ENCODE data around the gene SLC25A25.
A peak's percentile ranks its signal among the peaks of the same experiment; 100 is the strongest.

Gene SLC25A25

DNA sequence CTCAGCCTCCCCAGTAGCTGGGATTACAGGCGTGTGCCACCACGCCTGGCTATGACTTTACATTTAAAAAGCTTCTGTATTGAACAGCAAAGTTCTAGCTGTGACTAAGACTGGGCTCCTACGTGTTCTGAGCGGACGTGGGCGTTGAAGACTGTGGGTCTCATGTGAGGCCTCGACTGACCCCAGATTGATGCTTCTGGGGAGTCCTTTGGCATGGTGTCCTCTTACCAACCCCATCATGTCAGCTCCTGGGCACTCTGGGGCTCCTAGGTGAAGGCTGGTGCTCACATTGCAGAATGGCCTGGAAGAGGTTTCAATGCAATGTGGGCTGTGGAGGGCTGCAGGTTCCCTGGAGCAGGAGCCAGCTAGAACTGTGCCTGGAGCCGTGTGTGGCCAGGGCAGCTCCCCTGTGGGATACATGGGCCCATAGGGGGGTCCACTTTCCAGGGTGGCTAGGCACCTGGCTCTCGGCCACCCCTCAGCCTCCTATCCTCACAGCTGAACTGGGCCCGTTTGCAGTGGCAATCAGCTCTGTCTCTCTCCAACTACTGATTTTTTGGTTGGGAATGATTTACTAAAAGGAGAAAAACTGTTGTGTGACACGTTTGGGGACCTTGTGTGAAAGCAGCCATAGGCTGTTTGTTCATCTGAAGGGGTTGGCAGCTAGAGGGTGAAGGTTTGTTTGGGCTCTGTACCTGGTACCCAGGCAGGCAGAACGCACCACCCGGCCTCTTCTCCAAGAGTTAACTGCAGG lies 29.7 kb downstream of the SLC25A25 start:
- H3K27ac ChIP-seq: peak overlapping the region; percentile 56
- TF ChIP-seq, protein P1, sequence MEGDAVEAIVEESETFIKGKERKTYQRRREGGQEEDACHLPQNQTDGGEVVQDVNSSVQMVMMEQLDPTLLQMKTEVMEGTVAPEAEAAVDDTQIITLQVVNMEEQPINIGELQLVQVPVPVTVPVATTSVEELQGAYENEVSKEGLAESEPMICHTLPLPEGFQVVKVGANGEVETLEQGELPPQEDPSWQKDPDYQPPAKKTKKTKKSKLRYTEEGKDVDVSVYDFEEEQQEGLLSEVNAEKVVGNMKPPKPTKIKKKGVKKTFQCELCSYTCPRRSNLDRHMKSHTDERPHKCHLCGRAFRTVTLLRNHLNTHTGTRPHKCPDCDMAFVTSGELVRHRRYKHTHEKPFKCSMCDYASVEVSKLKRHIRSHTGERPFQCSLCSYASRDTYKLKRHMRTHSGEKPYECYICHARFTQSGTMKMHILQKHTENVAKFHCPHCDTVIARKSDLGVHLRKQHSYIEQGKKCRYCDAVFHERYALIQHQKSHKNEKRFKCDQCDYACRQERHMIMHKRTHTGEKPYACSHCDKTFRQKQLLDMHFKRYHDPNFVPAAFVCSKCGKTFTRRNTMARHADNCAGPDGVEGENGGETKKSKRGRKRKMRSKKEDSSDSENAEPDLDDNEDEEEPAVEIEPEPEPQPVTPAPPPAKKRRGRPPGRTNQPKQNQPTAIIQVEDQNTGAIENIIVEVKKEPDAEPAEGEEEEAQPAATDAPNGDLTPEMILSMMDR (conservative IDR thresholded peaks at IDR 0.05): no peak

DNA sequence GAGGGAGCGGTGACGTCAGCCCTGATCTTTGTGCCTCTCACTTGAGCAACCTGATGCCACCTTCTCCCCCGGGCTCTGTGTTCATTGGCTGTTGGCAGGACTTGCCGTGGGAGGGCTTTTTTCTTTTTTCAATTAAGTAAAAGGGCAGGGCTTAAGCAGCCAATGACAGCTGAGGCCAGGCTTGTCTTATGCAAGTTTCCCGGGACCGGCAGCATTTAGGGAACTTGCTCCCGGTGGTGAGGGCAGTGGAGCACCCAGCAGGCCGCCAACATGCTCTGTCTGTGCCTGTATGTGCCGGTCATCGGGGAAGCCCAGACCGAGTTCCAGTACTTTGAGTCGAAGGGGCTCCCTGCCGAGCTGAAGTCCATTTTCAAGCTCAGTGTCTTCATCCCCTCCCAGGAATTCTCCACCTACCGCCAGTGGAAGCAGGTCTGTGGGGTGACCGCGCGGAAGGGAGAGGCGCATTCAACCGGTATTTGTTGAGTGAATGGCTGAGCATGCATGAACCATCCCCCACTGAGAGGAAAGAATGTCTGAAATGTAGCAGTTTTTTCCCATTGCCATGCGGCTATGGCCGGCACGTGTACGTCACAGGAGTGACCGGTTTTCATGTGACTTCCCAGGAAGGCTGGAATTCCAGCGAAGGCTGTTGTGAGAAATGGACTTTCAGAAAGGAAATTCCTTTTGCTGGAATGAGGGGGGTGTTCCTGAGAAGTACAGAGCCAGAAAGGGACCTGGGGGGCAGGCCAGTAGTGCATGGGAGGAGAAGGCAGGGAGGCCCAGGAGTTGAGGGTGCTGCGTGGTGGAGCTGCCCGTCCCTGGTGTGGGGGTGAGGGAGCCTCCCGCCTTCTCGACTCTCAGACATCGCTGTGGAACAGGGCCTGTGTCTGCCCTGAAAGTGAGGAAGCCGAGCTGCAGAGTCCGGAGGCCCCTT lies 30.5 kb downstream of the SLC25A25 start:
- H3K27ac ChIP-seq: peak overlapping the region; percentile 56

DNA sequence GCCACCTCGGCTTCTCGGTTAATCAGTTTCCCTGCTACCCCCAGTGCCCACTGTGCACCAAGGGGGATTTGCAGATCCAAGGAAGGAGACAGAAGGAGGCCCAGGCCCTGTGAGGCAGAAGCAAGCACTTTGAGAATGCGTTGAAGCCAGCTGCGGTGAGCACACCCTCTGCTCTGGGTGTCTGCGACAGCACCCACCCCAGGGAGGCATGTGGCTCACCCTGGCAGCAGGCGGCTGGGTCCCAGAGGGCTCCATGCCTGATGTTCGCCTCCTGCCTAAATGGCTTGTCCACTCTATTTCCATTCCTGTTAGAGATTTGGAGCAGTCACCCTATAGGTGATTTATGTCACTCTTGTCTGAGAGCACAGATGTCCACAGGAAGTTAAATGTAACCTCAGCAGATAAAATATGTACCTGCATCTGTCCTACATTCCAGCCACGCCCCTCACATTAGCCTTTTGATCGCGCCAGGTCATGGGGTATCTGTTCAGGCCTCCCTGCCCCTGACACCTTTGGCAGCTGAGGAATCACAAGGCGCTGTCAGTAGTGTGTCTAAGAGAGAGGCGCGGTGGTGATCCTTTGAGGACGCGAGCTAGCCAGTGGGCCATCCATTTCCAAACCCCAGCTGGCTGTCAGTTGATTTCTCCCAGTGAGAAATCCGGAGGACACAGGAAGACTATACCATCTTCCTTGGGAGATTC lies 31.3 kb downstream of the SLC25A25 start:
- TF ChIP-seq, protein P1 (conservative IDR thresholded peaks at IDR 0.05): no peak
- peak overlapping the region; percentile 56 for H3K27ac ChIP-seq

More for the DNA sequence above, 30.5 kb downstream of the SLC25A25 start:
- TF ChIP-seq, protein P1 (conservative IDR thresholded peaks at IDR 0.05): no peak

DNA sequence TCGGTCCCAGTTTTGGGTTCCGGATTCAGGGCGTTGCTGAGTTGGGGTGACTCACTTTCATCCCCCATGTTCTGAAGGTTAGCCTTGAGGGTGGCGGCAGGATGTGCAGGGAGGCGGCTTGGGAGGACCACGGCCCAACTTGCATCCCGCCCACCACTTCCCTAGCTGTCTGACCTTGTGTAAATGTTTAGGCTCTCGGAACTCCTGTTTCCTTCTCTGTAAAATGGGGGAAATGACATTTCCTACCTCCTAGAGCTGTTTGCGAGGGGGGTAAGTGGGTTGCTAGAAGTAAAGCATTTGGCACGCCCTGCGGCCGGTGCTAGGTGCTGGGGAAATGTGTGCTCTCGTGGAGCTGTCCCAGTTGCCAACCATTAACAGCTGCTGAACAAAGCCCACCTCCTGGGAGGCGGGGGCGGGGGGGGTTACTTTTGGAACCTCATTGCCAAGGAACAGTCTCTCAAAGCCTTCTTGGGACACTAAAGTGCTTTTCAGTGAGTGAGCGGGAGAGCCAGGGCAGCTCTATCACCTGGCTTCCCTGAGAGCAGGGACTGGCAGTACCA lies 32.0 kb downstream of the SLC25A25 start:
- peak overlapping the region; percentile 34; the same call in 1 of the 2 replicates for H3K27ac ChIP-seq
- TF ChIP-seq, protein P1 (conservative IDR thresholded peaks at IDR 0.05): no peak

DNA sequence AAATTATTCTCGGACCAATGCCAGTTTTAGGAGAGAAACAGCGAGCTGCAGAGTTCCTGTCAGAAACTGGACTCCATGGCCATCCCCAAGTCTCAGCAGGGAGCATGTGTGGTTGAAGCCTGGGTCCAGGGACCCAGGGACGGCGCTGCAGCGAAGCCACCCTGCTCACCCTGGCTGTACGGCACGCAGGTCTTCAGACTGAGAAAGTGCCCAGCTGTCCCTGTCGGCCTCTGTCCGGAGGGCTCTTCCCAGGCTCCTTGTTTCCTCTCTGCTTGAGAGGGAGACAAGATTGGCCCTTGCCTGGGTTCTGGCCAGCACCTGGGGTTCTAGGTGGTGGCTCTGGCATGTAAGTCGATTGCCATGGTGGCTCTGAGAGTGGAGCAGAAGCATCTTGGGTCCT lies 32.5 kb downstream of the SLC25A25 start:
- TF ChIP-seq, protein P1 (conservative IDR thresholded peaks at IDR 0.05): no peak
- peak overlapping the region; percentile 34; the same call in 1 of the 2 replicates for H3K27ac ChIP-seq

DNA sequence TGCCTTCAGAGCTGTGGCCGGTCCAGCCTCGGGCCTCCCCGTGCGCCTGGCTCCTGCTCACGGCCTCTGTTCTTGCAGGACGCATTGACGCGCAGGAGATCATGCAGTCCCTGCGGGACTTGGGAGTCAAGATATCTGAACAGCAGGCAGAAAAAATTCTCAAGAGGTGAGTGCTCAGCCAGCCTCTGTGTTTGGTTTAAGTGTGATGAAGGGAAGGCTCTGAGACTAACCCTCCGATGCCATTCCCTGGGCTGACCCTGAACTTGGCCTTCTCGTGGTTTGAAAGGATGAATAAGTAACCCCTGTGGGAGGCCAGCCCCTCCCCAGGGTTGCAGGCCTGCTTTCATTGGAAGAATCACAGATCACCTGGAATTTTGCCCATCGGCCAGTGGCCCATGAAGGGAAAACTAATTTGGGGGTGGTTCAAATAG lies 33.2 kb downstream of the SLC25A25 start:
- TF ChIP-seq, protein P1 (conservative IDR thresholded peaks at IDR 0.05): no peak
- H3K27ac ChIP-seq: peak overlapping the region; percentile 34; the same call in 1 of the 2 replicates
